Neural progenitor cell (in vitro differentiated cells): ENCODE data around the gene NIM1K. TPM values are rescaled to one million over a fixed set of nuclear protein-coding genes. Genes with fewer than 3 reads are reported as not detected.
A peak's percentile ranks its signal among the peaks of the same experiment; 100 is the strongest.

Source experiments
- DNase-seq: peaks from one replicate; pipeline ENCODE4 v3.0.0-alpha.2; 2016; ENCODE audit warnings: low spot score
- H2AFZ ChIP-seq: fragments of 200-600 bp; sonication (generic); replicated peaks from 2 replicates; pipeline ENCODE4 v1.6.1; 2016; ENCODE audit warnings: antibody characterized with exemption
- H3F3A ChIP-seq: fragments of 200-600 bp; sonication (generic); 2 replicates; pipeline ENCODE4 v1.6.1; 2016; ENCODE audit warnings: antibody characterized with exemption, low read depth
- H3K27ac ChIP-seq: fragments of 200-600 bp; sonication (generic); 2 replicates; pipeline ENCODE4 v1.5.1; 2016; ENCODE audit warnings: mild to moderate bottlenecking
- H3K27me3 ChIP-seq: fragments of 200-600 bp; sonication (generic); 2 replicates; pipeline ENCODE4 v1.6.1; 2016; ENCODE audit warnings: mild to moderate bottlenecking, moderate library complexity
- H3K36me3 ChIP-seq: fragments of 200-600 bp; sonication (generic); 2 replicates; pipeline ENCODE4 v1.5.1; 2016
- H3K4me1 ChIP-seq: fragments of 200-600 bp; sonication (generic); 2 replicates; pipeline ENCODE4 v1.6.1; 2016; ENCODE audit warnings: mixed run types
- H3K4me2 ChIP-seq: fragments of 200-600 bp; sonication (generic); 2 replicates; pipeline ENCODE4 v1.6.1; 2016
- H3K4me3 ChIP-seq: fragments of 200-600 bp; sonication (generic); 2 replicates; pipeline ENCODE4 v1.5.1; 2016
- H3K79me2 ChIP-seq: fragments of 200-600 bp; sonication (generic); 2 replicates; pipeline ENCODE4 v1.6.1; 2016; ENCODE audit warnings: low read depth
- H3K9ac ChIP-seq: fragments of 200-600 bp; sonication (generic); 2 replicates; pipeline ENCODE4 v1.6.1; 2016
- H3K9me3 ChIP-seq: fragments of 200-600 bp; sonication (generic); 2 replicates; pipeline ENCODE4 v1.5.1; 2016; ENCODE audit warnings: low read depth
- H4K20me1 ChIP-seq: fragments of 200-600 bp; sonication (generic); 2 replicates; pipeline ENCODE4 v1.6.1; 2016; ENCODE audit warnings: low read depth
- H3K27ac Mint-ChIP-seq: 3 replicates; pipeline ENCODE4 v1.8.0; 2021; ENCODE audit warnings: mixed read lengths
- H3K27me3 Mint-ChIP-seq: 2 replicates; pipeline ENCODE4 v1.8.0; 2022; ENCODE audit warnings: low read depth, mild to moderate bottlenecking, inconsistent platforms, moderate library complexity, mixed read lengths; ENCODE audit not compliant: insufficient read depth
- H3K36me3 Mint-ChIP-seq: 3 replicates; pipeline ENCODE4 v1.8.0; 2021; ENCODE audit warnings: mixed read lengths
- H3K4me1 Mint-ChIP-seq: 3 replicates; pipeline ENCODE4 v1.8.0; 2021; ENCODE audit warnings: mixed read lengths
- H3K4me3 Mint-ChIP-seq: 3 replicates; pipeline ENCODE4 v1.8.0; 2021; ENCODE audit warnings: mild to moderate bottlenecking, moderate library complexity, mixed read lengths
- H3K9me3 Mint-ChIP-seq: 3 replicates; pipeline ENCODE4 v1.8.0; 2020; ENCODE audit warnings: mixed read lengths
- EZH2 ChIP-seq: fragments of 200-600 bp; sonication (generic); IDR thresholded peaks from 2 replicates; pipeline ENCODE4 v1.6.1; 2017; ENCODE audit warnings: antibody characterized with exemption, mild to moderate bottlenecking, moderate library complexity
- EZH2phosphoT487 ChIP-seq: fragments of 200-600 bp; sonication (generic); IDR thresholded peaks from 2 replicates; pipeline ENCODE4 v1.6.1; 2017; ENCODE audit warnings: antibody characterized with exemption
- total RNA-seq: library from RNA; depleted of rRNA; stranded (reverse); fragments of >200 nt; gene quantifications from 2 replicates; pipeline ENCODE4 v1.2.3, GENCODE V29; 2015; ENCODE audit warnings: low replicate concordance
- TF ChIP-seq, protein P1 (sequence below): fragments of 200-600 bp; sonication (generic); IDR thresholded peaks from 2 replicates; pipeline ENCODE4 v1.5.1; 2017; ENCODE audit warnings: antibody characterized with exemption, mild to moderate bottlenecking

Gene NIM1K
- total RNA-seq, 1 donor from 2014 or later, result not detected

DNA sequence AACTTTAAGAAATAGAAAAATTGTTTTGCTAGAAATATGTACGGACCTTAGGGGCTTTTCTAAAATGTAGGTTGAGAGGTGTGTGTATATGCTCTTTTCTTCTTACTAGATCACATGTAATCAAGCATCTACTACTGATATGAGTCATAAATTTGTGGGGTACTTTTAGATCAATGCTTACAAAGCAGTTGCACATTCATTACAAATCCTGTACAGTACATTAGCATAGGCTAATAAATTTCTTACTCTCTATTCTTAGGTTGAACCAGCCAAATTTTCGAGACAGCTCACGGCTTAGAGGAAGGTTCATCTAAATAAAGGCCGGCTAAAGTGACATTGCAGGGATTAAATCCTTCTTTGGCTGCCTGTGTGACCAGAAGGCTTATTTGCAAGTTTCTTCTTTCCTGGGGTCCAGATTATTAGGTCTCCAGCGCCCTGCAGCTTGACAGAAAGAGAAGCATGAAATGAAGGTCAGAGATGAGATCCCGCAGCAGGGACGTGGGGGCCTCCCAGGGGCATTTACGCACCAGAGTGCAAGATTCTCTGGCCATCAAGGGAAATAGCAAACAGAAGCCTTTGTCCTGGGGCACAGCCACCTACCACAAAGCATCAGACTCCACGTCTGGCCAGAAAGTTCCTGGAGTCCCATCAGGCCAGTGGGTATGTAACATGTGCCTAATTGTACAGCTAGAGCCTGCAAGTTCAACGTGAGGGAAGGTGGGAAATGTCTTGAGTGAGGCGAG lies 53.0 kb downstream of the NIM1K start:
- H2AFZ ChIP-seq, result no peak overlapping the region
- H3K36me3 ChIP-seq, result no peaks in the 10 kb centered on the region
- no peak overlapping the region for H3K27ac ChIP-seq
- H3K4me2 ChIP-seq, result peak overlapping the region; percentile 19
- peaks cover 10% of the 10 kb centered on the region for H3K27me3 Mint-ChIP-seq
- H3K79me2 ChIP-seq, result no peaks in the 10 kb centered on the region
- no peak overlapping the region for H3K9ac ChIP-seq
- peaks cover 2% of the 10 kb centered on the region for H3K36me3 Mint-ChIP-seq
- TF ChIP-seq, protein P1, sequence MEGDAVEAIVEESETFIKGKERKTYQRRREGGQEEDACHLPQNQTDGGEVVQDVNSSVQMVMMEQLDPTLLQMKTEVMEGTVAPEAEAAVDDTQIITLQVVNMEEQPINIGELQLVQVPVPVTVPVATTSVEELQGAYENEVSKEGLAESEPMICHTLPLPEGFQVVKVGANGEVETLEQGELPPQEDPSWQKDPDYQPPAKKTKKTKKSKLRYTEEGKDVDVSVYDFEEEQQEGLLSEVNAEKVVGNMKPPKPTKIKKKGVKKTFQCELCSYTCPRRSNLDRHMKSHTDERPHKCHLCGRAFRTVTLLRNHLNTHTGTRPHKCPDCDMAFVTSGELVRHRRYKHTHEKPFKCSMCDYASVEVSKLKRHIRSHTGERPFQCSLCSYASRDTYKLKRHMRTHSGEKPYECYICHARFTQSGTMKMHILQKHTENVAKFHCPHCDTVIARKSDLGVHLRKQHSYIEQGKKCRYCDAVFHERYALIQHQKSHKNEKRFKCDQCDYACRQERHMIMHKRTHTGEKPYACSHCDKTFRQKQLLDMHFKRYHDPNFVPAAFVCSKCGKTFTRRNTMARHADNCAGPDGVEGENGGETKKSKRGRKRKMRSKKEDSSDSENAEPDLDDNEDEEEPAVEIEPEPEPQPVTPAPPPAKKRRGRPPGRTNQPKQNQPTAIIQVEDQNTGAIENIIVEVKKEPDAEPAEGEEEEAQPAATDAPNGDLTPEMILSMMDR, result no peak
- H3K4me1 ChIP-seq, result peaks cover 8% of the 10 kb centered on the region
- H3K9me3 Mint-ChIP-seq, result peaks cover 2% of the 10 kb centered on the region
- H3K27me3 ChIP-seq, result no peaks in the 10 kb centered on the region
- no peaks in the 10 kb centered on the region for H3F3A ChIP-seq
- no peak overlapping the region for H3K4me3 Mint-ChIP-seq
- no peaks in the 10 kb centered on the region for H3K9me3 ChIP-seq
- peak overlapping the region; percentile 70 for H3K27ac Mint-ChIP-seq
- no peak overlapping the region for H3K4me3 ChIP-seq
- no peaks in the 10 kb centered on the region for H4K20me1 ChIP-seq
- H3K4me1 Mint-ChIP-seq, result peaks cover 19% of the 10 kb centered on the region
- DNase-seq, result peak; percentile 8

DNA sequence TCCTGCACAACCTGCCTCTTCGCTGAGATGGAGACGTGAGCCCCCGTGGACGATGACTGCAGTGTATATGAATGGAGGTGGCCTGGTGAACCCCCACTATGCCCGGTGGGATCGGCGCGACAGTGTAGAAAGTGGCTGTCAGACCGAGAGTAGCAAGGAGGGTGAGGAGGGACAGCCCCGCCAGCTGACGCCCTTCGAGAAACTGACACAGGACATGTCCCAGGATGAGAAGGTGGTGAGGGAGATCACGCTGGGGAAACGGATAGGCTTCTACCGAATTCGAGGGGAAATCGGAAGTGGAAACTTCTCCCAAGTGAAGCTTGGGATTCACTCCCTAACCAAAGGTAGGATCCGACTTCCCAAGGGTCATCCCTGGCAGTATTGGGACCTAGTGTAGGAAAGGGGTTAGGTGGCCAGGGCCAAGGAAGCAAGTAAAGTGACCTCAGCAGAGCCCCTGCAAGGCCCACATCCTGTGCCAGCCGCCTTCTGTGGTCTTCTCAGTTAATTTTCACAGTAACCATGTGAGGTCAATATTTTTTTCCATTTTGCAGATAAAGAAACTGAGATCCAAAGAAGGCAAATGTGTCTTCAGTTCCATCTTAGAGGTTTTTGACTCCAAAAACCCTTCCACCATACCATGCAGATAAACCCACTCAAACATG lies 53.8 kb downstream of the NIM1K start:
- Histone ChIP-seq H3F3A (no peaks in the 10 kb centered on the region), H3K79me2 (no peaks in the 10 kb centered on the region), H3K4me3 (no peak overlapping the region), H3K9ac (no peak overlapping the region), H3K4me2 (no peak overlapping the region), H3K27me3 (no peaks in the 10 kb centered on the region), H3K27ac (no peak overlapping the region), H3K9me3 (no peaks in the 10 kb centered on the region), H4K20me1 (no peaks in the 10 kb centered on the region), H2AFZ (no peak overlapping the region), H3K4me1 (peaks cover 8% of the 10 kb centered on the region), H3K36me3 (no peaks in the 10 kb centered on the region)
- no peak overlapping the region for H3K4me3 Mint-ChIP-seq
- peak overlapping the region; percentile 25 for H3K27ac Mint-ChIP-seq
- peaks cover 19% of the 10 kb centered on the region for H3K4me1 Mint-ChIP-seq
- peaks cover 2% of the 10 kb centered on the region for H3K36me3 Mint-ChIP-seq
- no peak for TF ChIP-seq EZH2
- no peak for TF ChIP-seq EZH2phosphoT487
- TF ChIP-seq, protein P1, result no peak
- DNase-seq, result no peak
- H3K9me3 Mint-ChIP-seq, result peaks cover 2% of the 10 kb centered on the region
- peaks cover 10% of the 10 kb centered on the region for H3K27me3 Mint-ChIP-seq

DNA sequence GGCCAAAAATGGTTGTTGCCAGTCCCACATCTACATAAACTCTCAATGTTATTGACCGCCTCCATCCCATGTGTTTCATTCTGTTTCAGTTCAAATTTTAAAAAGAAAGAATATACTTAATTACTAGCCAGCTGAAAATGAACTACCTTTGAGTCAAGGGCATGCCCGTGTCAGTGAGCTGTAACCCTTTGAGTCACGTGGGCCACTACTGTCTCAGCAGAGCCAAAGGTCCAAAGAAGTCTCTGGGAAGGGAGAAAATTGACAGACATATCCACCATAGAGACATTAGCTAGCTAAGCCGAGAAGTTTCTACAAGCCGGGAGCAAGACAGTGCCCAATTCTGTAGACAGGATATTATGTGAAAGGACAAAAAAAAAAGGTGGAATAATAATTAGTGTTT lies 59.7 kb downstream of the NIM1K start:
- Mint-ChIP-seq H3K27ac (no peak overlapping the region), H3K4me3 (no peak overlapping the region), H3K27me3 (peaks cover 3% of the 10 kb centered on the region), H3K36me3 (peaks cover 2% of the 10 kb centered on the region), H3K9me3 (peaks cover 2% of the 10 kb centered on the region), H3K4me1 (no peaks in the 10 kb centered on the region)
- H3K79me2 ChIP-seq, result no peaks in the 10 kb centered on the region
- H3K9me3 ChIP-seq, result no peaks in the 10 kb centered on the region
- H3K36me3 ChIP-seq, result no peaks in the 10 kb centered on the region
- H3K27me3 ChIP-seq, result no peaks in the 10 kb centered on the region
- H2AFZ ChIP-seq, result no peak overlapping the region
- H4K20me1 ChIP-seq, result no peaks in the 10 kb centered on the region
- no peaks in the 10 kb centered on the region for H3K4me1 ChIP-seq
- H3F3A ChIP-seq, result no peaks in the 10 kb centered on the region
- no peak overlapping the region for H3K4me2 ChIP-seq
- TF ChIP-seq, protein P1, result no peak
- TF ChIP-seq EZH2phosphoT487 (no peak), EZH2 (no peak)
- no peak for DNase-seq
- H3K27ac ChIP-seq, result no peak overlapping the region
- no peak overlapping the region for H3K9ac ChIP-seq
- H3K4me3 ChIP-seq, result no peak overlapping the region
